Activated CD4-positive, alpha-beta T cell treated with anti-CD3 and anti-CD28 coated beads, Interleukin-2, amount 10 ng/mL, durations not matched to agents 24 days and 14 days (primary cell): ENCODE measurements around the gene SSC5D. TPM values are rescaled to one million over a fixed set of nuclear protein-coding genes. Genes with fewer than 3 reads are reported as not detected.
A peak's percentile ranks its signal among the peaks of the same experiment; 100 is the strongest.

Experiments used
- DNase-seq: peaks from one replicate; pipeline ENCODE4 v3.0.0; 2022
- H3K27ac Mint-ChIP-seq: one replicate; pipeline ENCODE4 v1.8.0; 2022; ENCODE audit warnings: mild to moderate bottlenecking, mixed read lengths
- H3K27me3 Mint-ChIP-seq: one replicate; pipeline ENCODE4 v1.8.0; 2022; ENCODE audit warnings: mixed read lengths
- H3K36me3 Mint-ChIP-seq: one replicate; pipeline ENCODE4 v1.8.0; 2022; ENCODE audit warnings: low read depth, mild to moderate bottlenecking, mixed read lengths
- H3K4me1 Mint-ChIP-seq: one replicate; pipeline ENCODE4 v1.8.0; 2021; ENCODE audit warnings: mixed read lengths
- H3K4me3 Mint-ChIP-seq: one replicate; pipeline ENCODE4 v1.8.0; 2022; ENCODE audit warnings: mild to moderate bottlenecking, moderate library complexity, mixed read lengths
- H3K9me3 Mint-ChIP-seq: one replicate; pipeline ENCODE4 v1.8.0; 2021; ENCODE audit warnings: mixed read lengths
- intact Hi-C: fragments of 100-400 bp; cut with micrococcal nuclease; formaldehyde crosslinking; loops from one replicate; pipeline ENCODE4 v1.15.1; 2023
- total RNA-seq: library from RNA; stranded (reverse); gene quantifications from 2 replicates; pipeline ENCODE4 v1.2.3, GENCODE V29; 2022

The SSC5D gene
- total RNA-seq, 1 donor from 2014 or later = 0.19 TPM

GRCh38 chr19:55483706-55484592 lies 4.3 kb upstream of the SSC5D start:
- intact Hi-C loops = no loop called here
- Mint-ChIP-seq H3K36me3 (peaks cover 6% of the 10 kb centered on the region), H3K4me1 (peaks cover 11% of the 10 kb centered on the region)

GRCh38 chr19:55484593-55485438 lies 3.4 kb upstream of the SSC5D start, which contains the start of gene NAT14:
NAT14 (plus strand) TSS chr19:55485188; CDS start chr19:55485709, 521 bp downstream.
- no peaks in the 10 kb centered on the region for H3K9me3 Mint-ChIP-seq
- H3K27ac Mint-ChIP-seq = peak within 1 kb of the TSS; percentile 79
- DNase-seq = peak; percentile 93
- H3K4me1 Mint-ChIP-seq = peaks cover 8% of the 10 kb centered on the region
- peaks cover 4% of the 10 kb centered on the region for H3K36me3 Mint-ChIP-seq
- H3K4me3 Mint-ChIP-seq = peak within 1 kb of the TSS; percentile 82
- H3K27me3 Mint-ChIP-seq = no peaks in the 10 kb centered on the region
- intact Hi-C loops = loop anchor here (1.0 kb wide), 1 partner anchor 9 kb away; the partner anchor contains the start of gene ZNF628

More at GRCh38 chr19:55483706-55484592, 4.3 kb upstream of the SSC5D start:
- H3K9me3 Mint-ChIP-seq = no peaks in the 10 kb centered on the region
- peak overlapping the region; percentile 48 for H3K27ac Mint-ChIP-seq
- H3K27me3 Mint-ChIP-seq = no peaks in the 10 kb centered on the region
- peak overlapping the region; percentile 82 for H3K4me3 Mint-ChIP-seq
- DNase-seq = no peak

GRCh38 chr19:55485439-55486011 lies 2.7 kb upstream of the SSC5D start:
- Mint-ChIP-seq H3K27ac (peak overlapping the region; percentile 79), H3K4me1 (peaks cover 8% of the 10 kb centered on the region), H3K9me3 (no peaks in the 10 kb centered on the region), H3K36me3 (peaks cover 3% of the 10 kb centered on the region), H3K4me3 (peak overlapping the region; percentile 82), H3K27me3 (no peaks in the 10 kb centered on the region)
- DNase-seq = no peak
- intact Hi-C loops = loop anchor here (1.0 kb wide), 1 partner anchor 9 kb away; the partner anchor contains the start of gene ZNF628

GRCh38 chr19:55486043-55486970 lies 1.9 kb upstream of the SSC5D start:
- Mint-ChIP-seq H3K9me3 (no peaks in the 10 kb centered on the region), H3K27ac (peak overlapping the region; percentile 79)

GRCh38 chr19:55486971-55487923 lies 989 bp upstream of the SSC5D start:
- peaks cover 8% of the 10 kb centered on the region for H3K4me1 Mint-ChIP-seq
- intact Hi-C loops = no loop called here
- H3K27me3 Mint-ChIP-seq = peaks cover 3% of the 10 kb centered on the region
- no peak for DNase-seq
- peak overlapping the region; percentile 24 for H3K4me3 Mint-ChIP-seq
- H3K9me3 Mint-ChIP-seq = no peaks in the 10 kb centered on the region
- peaks cover 3% of the 10 kb centered on the region for H3K36me3 Mint-ChIP-seq
- peak overlapping the region; percentile 74 for H3K27ac Mint-ChIP-seq

More at GRCh38 chr19:55486043-55486970, 1.9 kb upstream of the SSC5D start:
- Mint-ChIP-seq H3K36me3 (peaks cover 3% of the 10 kb centered on the region), H3K27me3 (no peaks in the 10 kb centered on the region), H3K4me1 (peaks cover 8% of the 10 kb centered on the region), H3K4me3 (peak overlapping the region; percentile 82)
- intact Hi-C loops = no loop called here
- DNase-seq = no peak

GRCh38 chr19:55488986-55489710 lies 912 bp downstream of the SSC5D start:
- Mint-ChIP-seq H3K27ac (no peak overlapping the region), H3K27me3 (peaks cover 3% of the 10 kb centered on the region), H3K36me3 (peaks cover 3% of the 10 kb centered on the region), H3K4me1 (peaks cover 8% of the 10 kb centered on the region), H3K9me3 (no peaks in the 10 kb centered on the region), H3K4me3 (no peak overlapping the region)
- intact Hi-C loops = no loop called here
- no peak for DNase-seq

GRCh38 chr19:55489711-55490477 lies 1.7 kb downstream of the SSC5D start:
- no peak overlapping the region for H3K4me3 Mint-ChIP-seq
- intact Hi-C loops = no loop called here
- peaks cover 3% of the 10 kb centered on the region for H3K36me3 Mint-ChIP-seq
- H3K27ac Mint-ChIP-seq = no peak overlapping the region
- peaks cover 11% of the 10 kb centered on the region for H3K4me1 Mint-ChIP-seq
- H3K27me3 Mint-ChIP-seq = peaks cover 3% of the 10 kb centered on the region
- DNase-seq = no peak
- no peaks in the 10 kb centered on the region for H3K9me3 Mint-ChIP-seq

GRCh38 chr19:55490478-55491432 lies 2.5 kb downstream of the SSC5D start:
- H3K9me3 Mint-ChIP-seq = no peaks in the 10 kb centered on the region
- DNase-seq = no peak
- H3K36me3 Mint-ChIP-seq = peaks cover 3% of the 10 kb centered on the region
- H3K27me3 Mint-ChIP-seq = peaks cover 3% of the 10 kb centered on the region
- no peak overlapping the region for H3K27ac Mint-ChIP-seq
- H3K4me3 Mint-ChIP-seq = no peak overlapping the region
- peaks cover 11% of the 10 kb centered on the region for H3K4me1 Mint-ChIP-seq
- intact Hi-C loops = no loop called here

- Mint-ChIP-seq H3K9me3 (no peaks in the 10 kb centered on the region), H3K36me3 (no peaks in the 10 kb centered on the region), H3K4me1 (peaks cover 7% of the 10 kb centered on the region), H3K4me3 (no peak overlapping the region), H3K27me3 (peaks cover 3% of the 10 kb centered on the region), H3K27ac (no peak overlapping the region)
- no peak for DNase-seq
- intact Hi-C loops = no loop called here
Observed at GRCh38 chr19:55491546-55492360, 3.5 kb downstream of the SSC5D start.
